ENCODE results near the gene S100A9.

The S100A9 gene

DNA sequence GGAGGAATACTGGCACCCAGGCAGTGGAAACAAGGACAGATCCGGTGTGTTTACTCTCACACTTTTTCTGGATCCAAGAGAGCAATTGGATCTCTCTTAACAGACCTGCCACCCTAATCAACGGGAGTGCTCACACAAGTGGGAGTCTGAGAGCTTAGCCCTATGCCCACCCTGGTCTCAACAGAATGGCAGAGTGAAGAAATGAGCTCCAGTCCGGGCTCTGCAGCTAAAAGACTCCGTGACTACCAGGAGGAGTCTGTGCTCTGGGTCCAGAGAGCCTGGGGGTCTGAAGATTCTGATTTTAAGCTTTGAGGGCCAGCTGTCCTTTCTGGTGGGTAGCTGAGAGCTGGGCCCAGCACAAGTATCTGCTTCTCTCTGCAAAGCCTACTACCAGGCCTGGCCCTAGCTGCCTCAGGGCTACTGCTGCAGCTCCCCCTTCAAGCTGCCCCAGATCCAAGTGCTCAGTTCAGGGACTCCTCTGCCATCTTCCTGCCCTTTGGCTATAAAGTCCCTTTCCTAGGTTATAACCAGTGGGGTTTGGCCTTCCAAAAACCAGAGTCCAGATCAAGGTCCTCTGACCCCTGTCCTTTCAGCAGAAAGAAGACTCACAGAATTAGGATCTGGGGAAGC is 3.9 kb downstream of the S100A9 start:
- no peak for DNase-seq (ENCODE audit: low read depth)

DNA sequence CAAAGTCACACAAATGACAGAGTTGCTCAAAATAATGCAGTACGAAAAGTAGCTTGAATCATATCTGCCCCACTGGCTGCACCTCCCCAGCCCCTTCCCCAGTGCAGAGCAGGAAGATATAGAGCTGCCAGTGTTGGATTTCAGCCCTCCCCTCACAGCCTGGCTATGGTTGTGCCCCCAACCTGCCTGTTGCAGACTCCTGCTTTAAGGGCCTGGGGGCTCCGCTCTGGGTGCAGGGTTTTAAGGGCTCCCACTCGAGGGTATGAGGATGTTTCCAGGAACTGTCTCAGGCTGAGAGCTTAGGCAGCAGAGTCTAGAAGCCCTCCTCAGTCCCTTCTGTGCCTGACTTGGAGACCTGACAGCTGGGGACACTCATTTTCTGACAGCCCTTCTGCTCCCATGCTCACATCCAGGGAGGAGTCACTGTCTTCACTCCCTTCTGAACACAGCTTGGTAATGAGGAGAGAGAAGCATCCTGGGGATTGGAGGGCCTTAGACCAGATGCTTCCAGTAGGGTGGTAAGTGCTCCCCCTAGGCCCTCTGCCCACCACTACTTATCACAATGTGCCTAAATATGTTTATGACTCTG is 4.6 kb downstream of the S100A9 start:
- no peak for DNase-seq (ENCODE audit: low read depth)

DNA sequence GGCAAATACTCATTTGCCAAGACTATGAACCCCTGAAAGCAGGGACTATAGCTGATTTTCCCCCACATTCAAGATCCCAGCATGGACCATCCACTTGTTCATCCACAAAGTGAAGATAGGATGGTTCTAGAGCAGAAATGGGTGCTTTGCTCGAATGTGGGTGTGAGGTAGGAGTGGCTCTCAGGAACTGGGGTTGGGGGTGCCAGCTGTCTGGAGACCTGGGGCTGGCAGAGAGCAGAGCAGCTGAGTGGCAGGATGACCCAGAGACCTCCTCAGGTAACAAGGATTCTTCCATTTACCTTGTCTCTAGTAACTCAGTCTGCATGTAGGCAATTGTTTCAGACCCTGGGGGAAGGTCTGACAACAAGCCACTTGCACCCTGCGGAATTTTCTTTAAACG is 6.0 kb downstream of the S100A9 start:
- DNase-seq (ENCODE audit: low read depth): no peak

DNA sequence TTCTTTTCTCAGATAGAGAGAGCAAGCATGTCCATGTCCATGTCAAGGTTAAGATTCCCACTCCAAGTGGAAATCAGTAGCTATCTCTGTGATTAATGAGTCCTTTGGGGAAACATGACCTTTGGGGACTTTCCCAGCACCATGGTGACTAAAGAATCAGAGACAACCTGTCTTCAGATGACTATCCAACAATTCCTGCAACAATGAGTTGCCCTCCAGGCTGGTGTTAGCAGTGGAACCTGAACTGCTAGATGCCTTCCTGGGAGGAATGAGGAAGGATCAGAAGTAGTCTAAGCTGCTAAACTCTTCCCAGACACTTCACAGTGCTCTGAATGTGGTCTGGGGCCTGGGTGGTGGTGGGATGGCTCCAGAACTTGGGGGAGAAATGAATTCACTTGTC is 6.5 kb downstream of the S100A9 start:
- DNase-seq (ENCODE audit: low read depth): no peak

DNA sequence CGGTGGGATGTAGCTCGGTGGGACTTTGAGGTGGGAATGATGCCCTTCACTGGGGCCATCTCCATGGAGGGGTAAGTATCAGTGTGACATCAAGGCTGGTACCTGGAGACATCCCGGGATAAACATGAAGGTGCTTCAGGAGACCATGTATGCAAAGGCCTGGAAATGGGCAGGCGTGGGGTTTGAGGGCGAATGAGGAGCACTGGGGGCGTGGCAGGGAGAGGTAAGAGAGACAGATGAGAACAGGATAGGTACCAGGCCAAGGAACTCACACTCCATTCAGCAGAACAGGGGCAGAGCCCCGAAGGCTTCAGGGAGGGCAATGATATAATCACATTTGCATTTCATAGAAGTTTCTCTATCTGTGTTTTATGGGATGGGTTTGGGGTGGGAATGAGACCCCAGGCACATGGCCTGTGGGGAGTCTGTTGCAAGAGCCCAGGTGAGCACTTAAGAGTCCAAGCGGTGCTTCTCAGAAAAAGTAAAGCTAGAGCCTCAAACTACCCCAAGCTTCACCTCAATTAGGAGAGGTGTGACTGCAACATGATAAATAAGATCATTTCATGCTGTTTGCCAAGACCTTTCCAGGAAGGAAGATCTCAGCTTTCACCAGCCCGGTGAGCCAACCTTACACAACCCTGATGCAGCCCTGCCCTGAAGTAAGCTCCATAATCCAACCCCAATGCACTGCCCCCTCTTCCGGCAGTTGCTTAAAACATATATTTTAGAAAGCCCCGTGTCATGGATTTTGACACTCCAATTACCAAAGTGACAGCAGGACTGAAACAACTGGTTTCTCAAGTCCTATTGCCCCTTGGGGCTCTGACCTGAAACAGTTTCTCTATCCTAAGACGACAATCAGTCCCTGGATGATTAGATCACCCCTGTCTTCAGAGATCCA is 7.4 kb downstream of the S100A9 start:
- no peak for DNase-seq (ENCODE audit: low read depth)

DNA sequence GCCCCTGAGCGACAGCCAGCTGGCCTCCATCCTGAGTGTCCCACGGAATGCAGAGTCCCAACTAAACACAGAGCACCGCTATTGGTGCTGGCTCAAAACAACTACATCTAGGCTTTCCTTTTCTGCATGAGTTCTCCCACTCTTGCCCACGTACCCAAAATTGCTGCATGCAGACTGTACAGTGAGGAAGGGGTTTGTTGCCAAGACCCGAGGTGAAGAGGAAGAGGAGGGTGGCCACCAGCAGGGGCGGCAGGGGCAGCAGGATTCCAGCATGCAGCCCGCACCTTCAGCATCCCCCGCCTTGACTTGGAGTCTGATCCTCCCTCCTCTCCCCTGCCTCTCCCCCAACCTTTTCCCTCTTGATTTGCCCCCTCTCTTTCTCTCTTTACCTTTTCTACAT is 8.0 kb downstream of the S100A9 start:
- no peak for DNase-seq (ENCODE audit: low read depth)

DNA sequence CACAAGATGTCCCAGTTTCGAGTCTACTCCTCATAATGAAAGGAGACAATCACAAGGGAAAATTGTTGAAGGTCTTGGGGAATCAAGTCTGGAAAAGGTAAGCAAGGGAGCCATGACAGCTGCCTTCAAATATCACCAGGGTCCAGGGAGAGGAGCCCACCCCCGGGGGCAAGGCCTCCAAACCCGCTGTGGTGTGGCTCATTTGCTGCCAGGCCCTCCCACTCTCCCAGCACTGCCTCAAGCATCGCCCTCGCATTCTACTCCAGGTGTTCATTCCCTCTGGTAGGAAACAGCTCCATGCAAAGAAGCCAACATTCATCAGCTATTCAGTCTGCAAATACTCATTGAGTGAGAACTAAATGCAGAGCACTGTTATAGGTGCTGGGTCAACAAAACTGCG is 8.6 kb downstream of the S100A9 start:
- no peak for DNase-seq (ENCODE audit: low read depth)

DNA sequence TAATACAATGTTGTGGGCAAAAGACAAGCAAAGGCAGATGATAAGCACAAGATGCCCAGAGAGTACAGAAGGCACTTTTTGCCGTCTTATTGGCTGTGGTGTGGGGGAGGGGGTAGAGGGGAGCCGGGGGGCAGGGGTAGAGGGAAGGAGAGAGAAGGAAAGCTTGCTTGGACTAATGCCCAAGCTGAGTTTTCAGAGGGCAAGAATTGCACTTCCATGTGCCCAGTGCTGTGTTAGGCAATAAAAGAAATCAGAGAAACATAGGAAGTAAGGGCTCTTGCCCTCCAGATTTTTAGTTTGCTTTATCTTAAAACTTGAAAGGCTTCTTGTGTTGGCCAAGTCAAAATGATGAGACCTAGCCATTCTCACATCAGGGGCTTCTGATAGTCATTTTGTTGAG is 9.4 kb downstream of the S100A9 start:
- no peak for DNase-seq (ENCODE audit: low read depth)

DNA sequence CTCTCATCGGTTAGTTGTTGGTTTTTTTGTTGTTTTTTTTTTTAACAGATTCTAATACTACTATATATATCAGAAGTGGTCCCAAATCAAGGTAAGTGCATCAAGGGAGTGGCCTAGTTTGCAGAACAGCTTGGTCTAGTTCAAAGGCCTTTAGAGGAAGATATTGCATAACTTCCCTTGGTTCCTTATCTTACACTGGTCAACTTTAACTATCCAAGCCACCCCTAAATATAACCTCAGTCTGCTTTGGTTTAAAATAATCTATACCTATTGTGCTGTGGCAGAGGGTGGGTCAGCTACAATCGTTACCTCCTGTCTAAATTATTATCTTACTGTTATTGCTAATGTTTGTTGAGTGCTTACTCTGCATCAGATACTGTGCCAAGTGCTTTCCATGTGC is 10.8 kb downstream of the S100A9 start:
- no peak for DNase-seq (ENCODE audit: low read depth)

DNA sequence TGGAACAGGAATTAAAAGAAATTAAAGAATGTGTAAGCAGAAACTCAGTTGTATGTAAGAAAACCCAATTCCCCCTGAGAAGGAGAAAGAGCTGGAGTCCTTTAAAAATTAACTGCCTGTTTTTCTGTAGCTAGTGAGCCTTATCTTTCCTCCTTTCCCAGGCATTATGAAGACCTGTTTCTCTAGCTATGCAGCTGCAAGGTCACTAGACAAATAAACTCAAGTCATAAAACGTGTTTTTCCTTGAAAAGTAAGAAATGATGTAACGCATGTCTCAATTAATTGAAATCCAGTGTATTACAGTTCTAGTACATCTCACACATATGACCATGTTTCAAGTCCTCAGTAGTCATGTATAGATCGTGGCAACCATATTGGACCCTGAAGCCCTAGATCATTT is 12.5 kb downstream of the S100A9 start:
- no peak for DNase-seq (ENCODE audit: low read depth)

DNA sequence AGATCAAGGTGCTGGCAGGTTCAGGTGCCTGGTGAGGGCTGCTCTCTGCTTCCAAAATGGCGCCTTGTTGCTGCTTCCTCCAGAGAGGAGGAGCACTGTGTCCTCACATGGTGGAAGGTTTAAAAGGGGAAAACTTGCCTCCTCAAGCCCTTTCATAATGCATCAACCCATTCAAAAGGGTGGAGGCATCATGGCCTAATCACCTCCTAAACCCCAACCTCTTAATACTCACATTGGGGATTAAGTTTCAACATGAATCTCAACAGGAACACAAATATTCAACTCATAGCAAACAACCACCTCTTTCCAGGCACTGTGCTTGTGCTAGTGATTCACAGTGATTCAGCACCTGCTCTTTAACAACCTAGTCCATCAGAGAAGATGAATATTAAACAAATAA is 13.6 kb downstream of the S100A9 start:
- no peak for DNase-seq (ENCODE audit: low read depth)

DNA sequence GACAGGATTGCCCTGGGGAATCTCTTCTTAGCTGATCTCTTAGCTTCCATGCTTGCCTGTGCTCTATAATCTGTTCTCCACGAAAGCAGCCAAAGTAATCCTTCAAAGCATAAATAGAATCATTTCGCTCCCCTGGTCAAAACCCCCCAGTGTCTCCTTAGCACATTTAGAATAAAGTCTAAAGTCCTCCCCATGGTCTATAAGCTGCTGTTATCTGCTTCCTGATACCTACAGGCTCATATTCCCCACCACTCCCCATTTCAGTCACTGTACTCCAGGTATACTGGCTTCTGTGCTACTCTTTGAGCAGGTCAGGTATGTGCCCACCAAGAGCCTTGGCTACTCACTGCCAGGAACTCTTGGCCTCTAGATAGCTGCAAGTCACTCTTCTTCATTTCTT is 14.9 kb downstream of the S100A9 start:
- no peak for DNase-seq (ENCODE audit: low read depth)

DNA sequence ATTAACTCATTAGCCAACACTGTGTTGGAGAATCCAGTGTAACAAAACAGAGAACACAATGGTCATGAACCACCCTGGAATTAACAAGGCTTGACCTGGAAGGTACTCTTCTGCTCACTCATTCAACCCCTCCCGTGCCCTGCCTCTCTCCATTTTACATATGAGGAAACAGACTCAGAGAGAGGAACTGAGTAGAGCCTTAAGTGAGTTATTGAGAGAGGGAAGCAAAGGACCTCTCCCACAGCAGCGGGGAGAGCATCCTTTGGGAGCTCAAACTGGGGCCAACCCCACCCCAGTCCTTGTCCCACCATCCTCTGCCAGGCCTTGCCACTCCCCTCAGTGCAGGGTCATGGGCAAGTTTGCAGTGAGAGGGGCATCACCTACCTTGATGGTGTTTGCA is 16.4 kb downstream of the S100A9 start:
- DNase-seq (ENCODE audit: low read depth): no peak

DNA sequence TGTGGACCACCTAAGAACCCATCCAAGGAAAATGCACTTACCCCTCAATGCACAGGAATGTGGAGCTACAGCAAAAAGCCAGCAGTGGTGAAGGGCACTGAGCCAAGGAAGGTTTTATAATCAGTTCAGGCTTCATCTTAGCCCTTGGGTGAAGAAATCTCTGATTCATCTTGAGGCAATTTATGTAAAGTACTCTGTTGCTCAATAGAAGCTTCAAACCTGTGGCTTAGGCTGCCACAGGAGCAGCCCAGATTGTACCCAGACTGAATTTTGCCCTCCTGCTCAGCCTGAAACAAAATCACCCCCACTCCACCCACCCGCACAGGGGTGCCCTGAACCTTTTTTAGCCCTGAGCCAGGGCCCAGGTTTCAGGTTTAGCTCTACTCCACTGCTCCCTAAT is 17.9 kb downstream of the S100A9 start, which contains the start of gene S100A12:
TSS of gene S100A12 (minus strand) at position 111 of the 400 bp plus-strand sequence. CDS start 1,029 bp downstream, outside the sequence.
- no peak for DNase-seq (ENCODE audit: low read depth)

DNA sequence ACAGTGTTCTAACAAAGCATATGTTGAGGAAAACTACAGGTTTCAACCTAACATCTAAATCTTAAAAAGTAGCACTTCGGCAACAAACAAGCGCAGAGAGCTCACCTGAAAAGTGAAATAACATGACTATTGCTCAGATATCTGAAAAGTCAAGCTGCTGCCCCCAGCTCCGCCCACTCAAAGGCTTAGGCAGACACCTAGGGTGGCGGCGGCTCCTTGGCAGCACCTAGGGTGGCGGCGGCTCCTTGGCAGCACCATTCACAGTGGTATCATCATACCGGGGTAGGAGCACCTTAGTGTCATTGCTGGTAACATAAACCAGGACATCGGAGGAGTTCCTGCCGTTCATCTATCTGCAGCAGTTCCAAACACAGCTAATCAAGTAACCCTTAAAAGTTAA is 21.9 kb downstream of the S100A9 start:
- no peak for DNase-seq (ENCODE audit: low read depth)

DNA sequence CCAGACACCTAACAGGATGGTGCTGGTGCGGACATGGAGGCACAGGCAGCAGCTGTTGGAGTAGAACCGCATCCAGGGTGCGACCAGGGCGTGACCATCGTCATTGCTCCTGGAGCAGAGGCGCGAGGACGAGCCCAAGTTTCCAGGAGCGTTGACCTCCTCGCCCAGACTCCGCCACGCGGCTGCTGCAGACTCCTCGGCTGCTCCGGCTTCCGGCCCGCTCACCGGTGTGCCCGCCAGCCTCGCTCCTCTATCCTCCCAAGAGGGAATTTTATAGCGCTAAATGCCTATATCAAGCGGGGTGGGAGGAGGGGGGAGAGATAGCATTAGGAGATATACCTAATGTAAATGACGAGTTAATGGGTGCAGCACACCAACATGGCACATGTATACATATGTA is 23.1 kb downstream of the S100A9 start:
- DNase-seq (ENCODE audit: low read depth): no peak

DNA sequence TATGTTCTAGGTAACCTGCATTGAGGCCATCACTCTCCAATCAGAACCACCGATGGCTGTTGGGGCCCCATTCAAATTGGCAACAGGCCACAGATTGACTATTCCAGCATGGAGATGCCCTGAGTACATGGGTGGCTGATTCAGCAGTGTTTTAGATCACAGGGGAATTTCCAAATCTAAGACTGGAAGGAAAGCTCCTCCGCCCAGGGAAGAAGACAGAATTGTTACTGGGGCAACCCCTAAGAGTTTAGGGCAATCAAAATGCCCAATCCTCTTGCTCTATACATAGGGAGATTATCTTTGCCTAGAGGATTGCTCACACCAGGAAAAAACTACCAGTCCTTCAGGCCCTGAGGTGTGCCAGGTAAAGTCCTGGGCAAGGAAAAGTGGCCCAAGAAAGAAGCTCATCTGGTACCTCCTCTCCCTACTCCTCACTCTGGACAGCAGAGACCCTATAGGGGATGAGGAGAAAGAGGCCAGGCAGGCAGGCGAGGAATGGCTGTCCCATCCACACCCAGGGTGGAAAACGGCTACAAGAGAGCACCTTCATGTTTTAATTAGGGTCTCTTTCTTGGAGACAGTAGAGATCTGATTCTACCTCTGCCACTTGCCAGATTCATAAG is 27.4 kb downstream of the S100A9 start:
- DNase-seq (ENCODE audit: low read depth): no peak

DNA sequence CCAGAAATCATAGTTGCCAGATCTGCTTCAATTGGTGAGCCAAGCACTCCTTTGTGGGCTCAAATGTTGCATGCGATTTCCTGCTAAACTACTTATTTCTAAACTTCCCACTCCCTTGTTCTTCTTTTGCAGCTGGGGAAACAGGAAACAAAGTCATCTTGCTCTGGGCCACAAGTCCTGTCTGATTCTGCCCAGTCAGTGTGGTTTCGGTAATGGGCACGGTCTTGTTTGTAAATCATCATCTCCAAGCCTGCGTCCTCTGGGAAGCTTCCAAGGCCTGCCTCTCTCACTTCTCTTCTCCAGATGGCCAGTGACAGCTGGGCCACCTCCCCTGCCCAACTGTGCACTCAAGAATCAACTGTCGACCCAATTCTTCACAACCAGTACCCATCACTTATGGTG is 28.8 kb downstream of the S100A9 start:
- DNase-seq (ENCODE audit: low read depth): no peak

DNA sequence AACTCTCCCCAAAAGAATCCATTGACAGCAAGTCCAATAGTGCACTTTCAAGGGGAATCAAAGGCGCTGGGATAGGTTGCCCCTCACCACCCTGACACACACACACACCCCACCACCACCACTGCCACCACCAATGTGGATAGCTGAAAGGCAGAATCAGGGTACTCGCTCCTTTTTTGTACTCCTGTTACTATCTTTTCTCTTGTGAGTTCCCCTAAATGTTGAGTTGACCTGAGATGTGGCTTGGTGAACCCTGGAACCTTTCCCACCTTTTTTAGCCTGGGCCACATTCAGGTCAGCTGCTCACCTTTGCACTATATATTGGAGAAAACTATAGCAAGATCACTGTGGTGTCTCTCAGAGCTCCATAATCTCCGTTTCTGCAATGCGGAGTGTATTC is 29.3 kb downstream of the S100A9 start:
- DNase-seq (ENCODE audit: low read depth): no peak

DNA sequence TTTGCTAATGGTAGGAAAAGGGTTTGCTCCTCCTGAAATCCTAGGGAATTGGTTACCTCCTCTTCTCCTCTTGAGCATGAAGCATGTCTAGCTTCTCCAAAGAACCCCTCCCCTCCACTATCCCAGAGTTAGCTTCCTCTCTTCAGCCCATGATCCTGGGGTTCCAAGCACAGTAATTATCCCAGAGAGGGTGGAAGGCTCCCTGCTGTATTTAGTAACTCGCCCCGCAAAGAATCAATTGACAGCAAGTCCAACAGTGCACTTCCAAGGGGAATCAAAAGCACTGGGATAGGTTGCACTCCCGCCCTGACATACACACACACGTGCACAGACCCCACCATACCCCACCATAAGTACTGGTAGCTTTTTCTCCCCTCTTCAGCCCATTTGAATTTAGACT is 30.1 kb downstream of the S100A9 start:
- DNase-seq (ENCODE audit: low read depth): no peak

DNA sequence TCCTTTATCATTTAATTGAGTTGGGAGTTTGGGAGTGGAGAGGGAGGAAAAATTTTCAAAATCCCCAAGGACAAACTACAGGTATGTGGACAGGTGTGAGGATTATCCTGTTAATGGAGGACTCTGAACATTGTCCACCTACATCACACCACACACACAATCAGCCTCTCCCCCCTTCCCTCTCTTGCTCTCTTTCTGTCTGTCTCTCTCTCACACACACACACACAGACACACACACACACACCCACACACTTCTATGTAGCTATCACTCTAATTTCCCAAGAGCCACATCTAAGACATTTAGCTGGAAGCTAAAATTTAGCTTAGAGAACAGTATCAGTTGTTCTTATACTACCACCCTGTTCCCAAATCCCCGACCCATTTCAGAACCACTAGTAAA is 31.7 kb downstream of the S100A9 start:
- DNase-seq (ENCODE audit: low read depth): no peak

DNA sequence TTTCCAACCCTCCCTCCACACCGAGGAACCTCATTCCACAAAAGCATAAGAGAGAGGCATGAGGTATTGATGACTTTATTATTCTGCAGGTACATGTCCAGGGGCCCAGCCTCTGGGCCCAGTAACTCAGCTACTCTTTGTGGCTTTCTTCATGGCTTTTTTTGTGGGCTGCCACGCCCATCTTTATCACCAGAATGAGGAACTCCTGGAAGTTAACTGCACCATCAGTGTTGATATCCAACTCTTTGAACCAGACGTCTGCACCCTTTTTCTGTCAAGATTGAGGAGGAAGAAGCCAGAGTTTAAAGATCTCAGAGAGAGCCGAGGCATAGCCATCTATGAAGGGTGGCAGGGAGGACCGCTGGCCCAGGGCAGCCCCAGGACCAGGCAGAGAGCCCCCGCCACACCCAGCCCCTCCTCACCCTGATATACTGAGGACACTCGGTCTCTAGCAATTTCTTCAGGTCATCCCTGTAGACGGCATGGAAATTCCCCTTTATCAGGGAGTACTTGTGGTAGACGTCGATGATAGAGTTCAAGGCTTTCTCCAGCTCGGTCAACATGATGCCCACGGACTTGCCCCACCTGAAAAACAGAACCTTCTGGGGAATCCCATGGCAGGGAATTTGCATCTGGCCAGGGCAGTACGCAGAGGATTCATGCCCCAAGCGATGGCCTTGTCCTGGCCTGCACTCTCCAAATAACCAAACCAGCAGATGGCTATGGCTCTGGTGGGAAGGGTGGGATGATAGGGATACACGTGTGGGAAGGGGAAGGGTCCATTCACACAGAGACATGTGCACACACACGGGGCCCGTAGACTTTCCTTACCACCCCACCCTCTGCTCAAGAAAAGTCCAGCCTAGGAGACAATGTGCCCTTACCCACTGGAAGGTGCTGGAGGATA is 32.6 kb downstream of the S100A9 start:
- DNase-seq (ENCODE audit: low read depth): no peak

Data from stimulated activated CD8-positive, alpha-beta memory T cell treated with anti-CD3 and anti-CD28 coated beads, Interleukin-7, amount 100 ng/mL, for 24 hours (primary cell).